ENCODE data around the gene TXNRD2. TPM values are rescaled to one million over a fixed set of nuclear protein-coding genes. Genes with fewer than 3 reads are reported as not detected.

TXNRD2 gene
- total and polyA plus RNA-seq, 10 of the 15 experiments (the other 5 are each of a cell fraction or from before 2014, with no cell fraction given) = 1.6 to 26.0 (median 13.9) TPM

GRCh38 chr22:19854778-19855503, 86.7 kb downstream of the TXNRD2 start, which contains the start of the genes GNB1L and RTL10 (continued):
- TF ChIP-seq ASH2L (IDR thresholded peaks at IDR 0.05; ENCODE audit: borderline replicate concordance, low read depth) = no peak
- peak; percentile 65 for TF ChIP-seq GATAD2B (conservative IDR thresholded peaks at IDR 0.05; ENCODE audit: low read depth)
- TF ChIP-seq DPF2 (IDR thresholded peaks at IDR 0.05) = peak; percentile 18; the same call in 1 of the 2 replicates
- TF ChIP-seq HSF1 (IDR thresholded peaks at IDR 0.05; ENCODE audit: low read depth, low read length) = no peak
- TF ChIP-seq RFX5 (IDR thresholded peaks at IDR 0.05; ENCODE audit: low read depth, low read length) = no peak
- TF ChIP-seq NFXL1 (IDR thresholded peaks at IDR 0.05; ENCODE audit: borderline replicate concordance) = no peak
- TF ChIP-seq PKNOX1 (IDR thresholded peaks at IDR 0.05) = no peak
- peak; percentile 83; the same call in 1 of the 2 replicates for TF ChIP-seq PML (IDR thresholded peaks at IDR 0.05; ENCODE audit: low read length)
- no peak for TF ChIP-seq CHD1 (IDR thresholded peaks at IDR 0.05; ENCODE audit: low read depth, low read length)
- TF ChIP-seq E4F1 (IDR thresholded peaks at IDR 0.05; ENCODE audit: borderline replicate concordance, partially characterized antibody) = no peak
- TF ChIP-seq PBX3 (IDR thresholded peaks at IDR 0.05; ENCODE audit: insufficient replicate concordance, low read depth, low read length) = no peak
- no peak for TF ChIP-seq MYB (IDR thresholded peaks at IDR 0.05; ENCODE audit: borderline replicate concordance, low read depth, low read length)
- peak; percentile 53; the same call in 2 of the 3 replicates for TF ChIP-seq POU2F2 (IDR thresholded peaks at IDR 0.05; ENCODE audit: borderline replicate concordance, low read depth, low read length)
- peak; percentile 90 for TF ChIP-seq BACH1 (IDR thresholded peaks at IDR 0.05; ENCODE audit: borderline replicate concordance)
- TF ChIP-seq CBFB (IDR thresholded peaks at IDR 0.05; ENCODE audit: low read depth) = peak; percentile 27; the same call in 1 of the 2 replicates
- no peak for TF ChIP-seq ZNF384 (IDR thresholded peaks at IDR 0.05; ENCODE audit: borderline replicate concordance, low read depth, low read length)
- TF ChIP-seq BRCA1 (IDR thresholded peaks at IDR 0.05; ENCODE audit: low read depth, low read length) = no peak
- no peak for TF ChIP-seq REST (IDR thresholded peaks at IDR 0.05; ENCODE audit: low read depth, low read length)
- TF ChIP-seq ZSCAN29 (IDR thresholded peaks at IDR 0.05) = no peak
- TF ChIP-seq MXI1 (IDR thresholded peaks at IDR 0.05; ENCODE audit: low read depth, low read length) = peak; percentile 87
